LNCAP (cell line): ENCODE measurements around the gene IGSF8.

Source experiments
- TF ChIP-seq, protein P1 (sequence below): fragments of 450-650 bp; IDR thresholded peaks from 2 replicates; pipeline ENCODE4 v1.5.1; 2017; ENCODE audit warnings: mild to moderate bottlenecking

Gene IGSF8, protein sequence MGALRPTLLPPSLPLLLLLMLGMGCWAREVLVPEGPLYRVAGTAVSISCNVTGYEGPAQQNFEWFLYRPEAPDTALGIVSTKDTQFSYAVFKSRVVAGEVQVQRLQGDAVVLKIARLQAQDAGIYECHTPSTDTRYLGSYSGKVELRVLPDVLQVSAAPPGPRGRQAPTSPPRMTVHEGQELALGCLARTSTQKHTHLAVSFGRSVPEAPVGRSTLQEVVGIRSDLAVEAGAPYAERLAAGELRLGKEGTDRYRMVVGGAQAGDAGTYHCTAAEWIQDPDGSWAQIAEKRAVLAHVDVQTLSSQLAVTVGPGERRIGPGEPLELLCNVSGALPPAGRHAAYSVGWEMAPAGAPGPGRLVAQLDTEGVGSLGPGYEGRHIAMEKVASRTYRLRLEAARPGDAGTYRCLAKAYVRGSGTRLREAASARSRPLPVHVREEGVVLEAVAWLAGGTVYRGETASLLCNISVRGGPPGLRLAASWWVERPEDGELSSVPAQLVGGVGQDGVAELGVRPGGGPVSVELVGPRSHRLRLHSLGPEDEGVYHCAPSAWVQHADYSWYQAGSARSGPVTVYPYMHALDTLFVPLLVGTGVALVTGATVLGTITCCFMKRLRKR

DNA sequence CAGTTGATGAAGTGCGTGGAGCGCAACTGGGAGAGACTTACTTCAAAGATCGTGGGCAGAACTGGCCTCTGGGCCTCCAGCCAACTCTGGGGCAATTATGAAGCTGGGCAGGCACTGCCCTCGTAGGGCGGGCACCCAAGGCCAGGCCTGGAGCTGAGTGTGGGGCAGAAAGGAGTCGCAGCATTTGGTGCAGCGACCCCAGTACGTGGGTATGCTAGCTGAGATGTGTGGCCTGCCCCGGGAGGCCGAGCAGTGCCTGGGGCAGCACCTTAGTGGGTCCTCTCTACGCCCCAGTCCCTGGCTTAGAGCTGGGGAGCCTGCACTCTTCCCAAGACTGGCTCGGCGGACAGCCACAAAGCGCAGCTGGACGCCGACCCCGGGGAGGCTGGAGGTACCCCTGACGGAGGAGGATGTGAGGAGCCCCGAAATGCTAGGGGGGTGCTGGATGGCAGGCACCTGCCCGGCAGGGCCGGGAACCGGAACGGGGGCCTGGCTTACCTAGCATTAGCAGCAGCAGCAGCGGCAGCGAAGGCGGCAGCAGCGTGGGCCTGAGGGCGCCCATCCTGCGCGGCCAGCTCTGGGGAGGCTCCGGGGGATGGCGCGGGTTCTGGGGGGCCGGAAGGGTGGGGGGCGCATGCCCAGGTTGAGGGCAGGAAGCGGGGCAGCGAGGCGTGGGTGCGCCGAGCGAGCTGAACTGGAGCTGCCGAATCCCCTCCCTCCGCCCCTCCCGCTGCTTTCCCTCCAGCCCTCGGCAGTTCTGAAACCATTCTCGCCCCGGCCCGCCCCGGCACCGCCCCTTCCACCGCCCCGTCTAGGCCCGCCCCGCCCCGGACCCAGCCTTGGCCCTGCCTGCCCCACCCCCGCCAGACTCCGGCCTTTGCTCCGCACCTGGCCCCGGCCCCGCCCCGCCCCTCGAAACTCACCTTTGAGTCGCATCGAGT, at the start of gene IGSF8:
IGSF8 (minus strand) TSS at position 709 of the 941 bp plus-strand sequence; CDS start at position 562, 147 bp downstream.
- TF ChIP-seq, protein P1, sequence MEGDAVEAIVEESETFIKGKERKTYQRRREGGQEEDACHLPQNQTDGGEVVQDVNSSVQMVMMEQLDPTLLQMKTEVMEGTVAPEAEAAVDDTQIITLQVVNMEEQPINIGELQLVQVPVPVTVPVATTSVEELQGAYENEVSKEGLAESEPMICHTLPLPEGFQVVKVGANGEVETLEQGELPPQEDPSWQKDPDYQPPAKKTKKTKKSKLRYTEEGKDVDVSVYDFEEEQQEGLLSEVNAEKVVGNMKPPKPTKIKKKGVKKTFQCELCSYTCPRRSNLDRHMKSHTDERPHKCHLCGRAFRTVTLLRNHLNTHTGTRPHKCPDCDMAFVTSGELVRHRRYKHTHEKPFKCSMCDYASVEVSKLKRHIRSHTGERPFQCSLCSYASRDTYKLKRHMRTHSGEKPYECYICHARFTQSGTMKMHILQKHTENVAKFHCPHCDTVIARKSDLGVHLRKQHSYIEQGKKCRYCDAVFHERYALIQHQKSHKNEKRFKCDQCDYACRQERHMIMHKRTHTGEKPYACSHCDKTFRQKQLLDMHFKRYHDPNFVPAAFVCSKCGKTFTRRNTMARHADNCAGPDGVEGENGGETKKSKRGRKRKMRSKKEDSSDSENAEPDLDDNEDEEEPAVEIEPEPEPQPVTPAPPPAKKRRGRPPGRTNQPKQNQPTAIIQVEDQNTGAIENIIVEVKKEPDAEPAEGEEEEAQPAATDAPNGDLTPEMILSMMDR = no peak

DNA sequence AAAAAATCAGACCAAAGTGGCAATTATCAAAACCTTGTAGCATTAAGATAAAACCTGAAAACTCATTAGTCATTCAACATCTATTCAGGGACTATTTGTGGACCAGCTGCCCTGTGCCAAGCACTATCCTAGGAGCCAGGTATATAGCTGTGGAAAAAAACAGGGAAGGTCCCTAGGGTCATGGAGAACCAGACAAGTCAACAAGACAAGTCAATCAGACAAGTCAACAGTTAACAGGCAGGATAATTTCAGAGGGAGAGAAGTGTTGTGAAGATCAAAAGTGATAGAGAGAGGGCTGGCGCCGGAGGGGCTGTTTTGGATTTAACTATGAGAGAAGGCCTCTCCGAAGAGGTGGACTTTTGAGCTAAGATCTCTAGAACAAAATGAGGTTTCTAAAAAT, 49.7 kb upstream of the IGSF8 start:
- TF ChIP-seq, protein P1 = no peak

DNA sequence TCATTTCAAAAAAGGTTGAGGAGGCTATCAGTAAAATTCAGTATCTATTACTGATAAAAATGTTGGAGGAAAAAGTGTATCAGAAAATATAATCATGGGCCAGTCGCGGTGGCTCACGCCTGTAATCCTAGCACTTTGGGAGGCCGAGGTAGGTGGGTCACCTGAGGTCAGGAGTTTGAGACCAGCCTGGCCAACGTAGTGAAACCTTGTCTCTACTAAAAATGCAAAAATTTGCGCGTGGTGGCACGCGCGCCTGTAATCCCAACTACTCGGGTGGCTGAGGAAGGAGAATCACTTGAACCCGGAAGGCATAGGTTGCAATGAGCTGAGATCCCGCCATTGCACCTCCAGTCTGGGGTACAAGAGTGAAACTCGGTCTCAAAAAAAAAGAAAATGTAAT, 47.7 kb upstream of the IGSF8 start:
- TF ChIP-seq, protein P1 = no peak

- TF ChIP-seq, protein P1 = no peak
Measured at GRCh38 chr1:160144921-160145320, 46.5 kb upstream of the IGSF8 start.

DNA sequence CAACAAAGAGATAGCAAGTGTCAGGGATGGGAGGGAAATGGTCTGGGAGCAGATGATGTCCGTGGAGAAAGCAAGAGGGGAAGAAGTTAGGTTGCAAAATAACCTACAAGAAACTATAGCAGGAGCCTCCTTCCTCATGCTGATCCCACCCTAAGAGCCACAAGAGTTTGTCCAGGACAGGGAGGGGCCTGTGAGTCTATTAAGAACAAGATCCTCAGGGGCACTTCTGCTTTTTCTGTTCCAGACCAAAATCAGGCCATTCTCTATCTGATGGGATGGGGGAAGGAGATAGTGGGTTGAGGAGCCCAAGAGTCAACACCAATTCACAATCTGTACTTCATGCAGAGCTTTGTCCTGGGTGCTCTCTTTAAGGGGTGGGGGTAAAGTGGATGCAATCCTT, 45.3 kb upstream of the IGSF8 start:
- TF ChIP-seq, protein P1 = no peak

- TF ChIP-seq, protein P1 = no peak
Measured at GRCh38 chr1:160139840-160140239, 41.4 kb upstream of the IGSF8 start.

- TF ChIP-seq, protein P1 = no peak
Measured at GRCh38 chr1:160137216-160137862, 38.9 kb upstream of the IGSF8 start.
